GM12865 (cell line): ENCODE data around the gene CLCN6.

Experiments
- DNase-seq: peaks from one replicate; pipeline ENCODE4 v3.0.0; 2010; ENCODE audit warnings: low read depth
- H3K4me3 ChIP-seq: 2 replicates; pipeline ENCODE4 v1.5.1; 2011; ENCODE audit warnings: mild to moderate bottlenecking, low read depth, low read length, control low read depth
- TF ChIP-seq, protein P1 (sequence below): IDR thresholded peaks from 2 replicates; pipeline ENCODE4 v1.5.1; 2011; ENCODE audit warnings: low read length, control low read depth, low read depth, inconsistent platforms; ENCODE audit not compliant: insufficient read depth; ENCODE audit errors: missing control alignments

Gene CLCN6

DNA sequence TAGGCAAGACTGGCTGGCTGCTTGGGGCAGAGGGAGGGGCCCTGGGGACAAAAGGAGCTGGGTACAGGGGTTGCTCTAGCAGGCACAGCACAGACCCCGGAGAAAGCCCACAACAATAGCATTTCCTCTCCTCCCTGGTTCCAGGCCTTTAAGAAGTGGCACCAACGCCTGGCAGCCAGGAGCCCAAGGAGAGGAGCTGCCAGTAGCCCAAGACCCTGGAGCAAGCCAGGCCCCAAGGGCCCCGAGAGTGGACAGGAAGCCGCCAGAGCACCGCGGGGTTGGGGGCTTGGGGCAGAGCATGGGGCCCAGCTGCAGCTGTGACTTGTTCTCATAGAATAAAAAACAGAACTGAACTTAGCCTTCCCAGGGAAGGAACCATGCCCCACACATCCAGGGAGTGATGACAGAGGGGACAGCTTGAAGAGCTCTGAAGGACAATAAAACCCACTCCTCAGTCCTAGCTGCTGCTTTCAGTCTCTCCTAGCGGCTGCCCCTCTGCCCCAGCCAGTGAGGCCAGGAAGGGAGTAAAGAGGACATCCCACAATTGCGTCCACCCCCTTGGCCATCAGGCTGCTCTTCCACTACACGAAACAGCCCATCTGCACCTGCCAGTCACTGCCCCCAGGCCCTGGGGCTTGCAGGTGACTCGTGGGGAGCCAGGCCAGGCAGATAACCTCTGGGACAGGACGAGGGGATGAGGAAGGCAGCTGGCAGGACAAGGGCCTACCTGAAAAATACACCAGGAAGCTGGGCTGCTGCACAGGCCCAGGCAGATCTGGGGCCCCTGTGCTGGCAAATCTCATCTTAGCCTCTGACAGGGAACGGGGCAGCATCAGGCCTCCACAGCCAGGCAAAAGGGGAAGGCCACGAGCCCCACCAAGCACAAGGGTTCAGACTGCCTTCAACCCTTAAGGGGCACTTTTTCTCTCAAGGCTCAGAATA is 16.6 kb upstream of the CLCN6 start:
- TF ChIP-seq, protein P1, sequence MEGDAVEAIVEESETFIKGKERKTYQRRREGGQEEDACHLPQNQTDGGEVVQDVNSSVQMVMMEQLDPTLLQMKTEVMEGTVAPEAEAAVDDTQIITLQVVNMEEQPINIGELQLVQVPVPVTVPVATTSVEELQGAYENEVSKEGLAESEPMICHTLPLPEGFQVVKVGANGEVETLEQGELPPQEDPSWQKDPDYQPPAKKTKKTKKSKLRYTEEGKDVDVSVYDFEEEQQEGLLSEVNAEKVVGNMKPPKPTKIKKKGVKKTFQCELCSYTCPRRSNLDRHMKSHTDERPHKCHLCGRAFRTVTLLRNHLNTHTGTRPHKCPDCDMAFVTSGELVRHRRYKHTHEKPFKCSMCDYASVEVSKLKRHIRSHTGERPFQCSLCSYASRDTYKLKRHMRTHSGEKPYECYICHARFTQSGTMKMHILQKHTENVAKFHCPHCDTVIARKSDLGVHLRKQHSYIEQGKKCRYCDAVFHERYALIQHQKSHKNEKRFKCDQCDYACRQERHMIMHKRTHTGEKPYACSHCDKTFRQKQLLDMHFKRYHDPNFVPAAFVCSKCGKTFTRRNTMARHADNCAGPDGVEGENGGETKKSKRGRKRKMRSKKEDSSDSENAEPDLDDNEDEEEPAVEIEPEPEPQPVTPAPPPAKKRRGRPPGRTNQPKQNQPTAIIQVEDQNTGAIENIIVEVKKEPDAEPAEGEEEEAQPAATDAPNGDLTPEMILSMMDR, result no peak
- no peak for DNase-seq
- no peak overlapping the region for H3K4me3 ChIP-seq

DNA sequence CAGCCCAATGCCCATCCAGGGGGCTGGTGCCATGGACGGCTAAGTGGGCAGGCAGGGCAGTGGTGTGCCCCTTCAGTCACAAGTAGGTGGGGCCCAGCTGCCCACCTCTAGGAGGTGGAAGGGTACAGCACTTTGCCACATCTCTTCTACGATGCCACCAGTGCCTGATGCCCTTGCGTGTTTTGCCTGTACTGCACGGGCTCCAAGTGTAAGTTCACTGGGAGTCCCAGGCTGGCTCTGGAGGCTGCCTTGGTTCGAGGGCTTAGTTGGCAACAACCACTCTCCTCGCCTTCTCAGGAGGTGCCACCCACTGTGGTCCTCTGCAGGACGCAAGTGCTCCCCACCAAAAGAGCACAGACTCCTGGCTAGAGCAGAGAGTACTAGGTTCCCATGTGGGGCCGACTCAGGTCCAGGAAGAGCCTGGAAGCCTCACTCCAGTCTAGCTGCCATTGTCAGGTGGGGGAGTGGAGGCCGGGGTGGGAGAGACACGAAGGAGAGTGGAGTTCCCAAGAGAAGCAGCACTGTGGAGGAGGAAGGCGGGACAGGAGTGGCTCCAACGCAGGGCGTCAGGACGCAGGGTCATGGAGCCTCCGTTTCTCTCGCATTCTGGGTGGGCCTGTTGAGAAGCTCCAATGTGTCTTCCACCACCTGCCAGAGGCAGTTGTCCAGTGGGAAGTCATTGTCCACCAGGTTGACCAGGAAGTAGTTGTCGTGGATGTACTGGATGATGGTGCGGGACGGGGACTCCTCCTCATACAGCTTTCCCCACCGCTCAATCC is 15.7 kb upstream of the CLCN6 start:
- TF ChIP-seq, protein P1, result no peak
- DNase-seq, result no peak
- H3K4me3 ChIP-seq, result no peak overlapping the region

DNA sequence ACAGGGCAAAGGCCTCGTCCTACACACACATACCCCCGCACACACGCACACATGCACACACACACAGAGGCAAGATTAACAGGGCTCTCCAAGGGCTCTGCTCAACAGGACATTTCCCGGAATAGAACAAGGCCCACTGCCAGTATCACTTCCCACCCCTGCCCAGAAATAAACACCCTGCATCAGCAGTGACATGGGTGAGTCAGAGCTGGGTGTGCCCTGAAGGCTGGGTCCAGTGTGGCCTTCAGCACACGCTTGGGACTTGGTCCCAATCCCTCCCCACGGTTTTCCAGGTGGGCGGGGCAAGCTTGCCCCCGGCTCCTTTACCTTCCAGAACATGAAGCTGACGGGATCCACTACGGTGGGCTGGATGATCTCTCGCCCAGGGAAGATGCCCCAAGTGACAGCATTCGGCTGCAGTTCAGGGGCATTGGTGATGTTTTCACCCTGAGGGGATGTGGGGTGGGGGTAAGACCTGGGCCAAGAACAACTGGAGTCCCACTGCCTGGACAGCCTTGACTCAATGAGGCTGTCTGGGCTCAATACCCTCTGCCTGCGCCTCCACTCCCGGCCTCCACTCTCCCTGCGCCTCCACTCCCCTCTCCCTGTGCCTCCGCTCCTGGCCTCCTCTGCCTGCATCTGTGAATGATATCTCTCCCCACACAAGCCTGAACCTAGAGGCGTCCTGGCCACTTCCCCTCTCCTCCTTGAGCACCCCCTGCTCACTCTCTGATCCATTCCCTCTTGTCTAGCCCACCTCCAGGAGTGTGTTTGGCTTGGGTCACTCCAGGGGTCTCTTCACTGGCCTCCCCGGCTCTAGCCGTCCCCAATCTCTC is 14.9 kb upstream of the CLCN6 start:
- no peak overlapping the region for H3K4me3 ChIP-seq
- TF ChIP-seq, protein P1, result no peak
- no peak for DNase-seq

DNA sequence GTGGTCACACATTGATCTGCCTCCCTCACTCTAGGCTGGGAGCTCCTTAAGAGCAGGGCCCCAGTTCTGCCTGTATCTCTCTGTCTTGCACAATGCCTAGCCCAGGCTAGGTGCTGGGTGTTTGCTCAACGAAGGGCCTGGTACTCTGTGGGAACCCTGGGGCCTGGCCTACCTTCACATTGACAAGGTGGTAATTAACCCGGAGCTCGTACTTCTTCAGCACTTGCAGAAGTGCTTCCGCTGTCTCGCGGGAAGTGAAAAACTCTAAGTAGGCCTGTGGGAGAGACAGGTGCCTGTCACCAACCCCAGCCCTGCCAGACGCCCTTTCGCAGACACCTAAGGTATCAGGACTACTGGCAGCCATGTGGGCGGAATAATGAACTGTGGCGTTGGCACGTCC is 13.9 kb upstream of the CLCN6 start:
- no peak overlapping the region for H3K4me3 ChIP-seq
- TF ChIP-seq, protein P1, result no peak
- no peak for DNase-seq

DNA sequence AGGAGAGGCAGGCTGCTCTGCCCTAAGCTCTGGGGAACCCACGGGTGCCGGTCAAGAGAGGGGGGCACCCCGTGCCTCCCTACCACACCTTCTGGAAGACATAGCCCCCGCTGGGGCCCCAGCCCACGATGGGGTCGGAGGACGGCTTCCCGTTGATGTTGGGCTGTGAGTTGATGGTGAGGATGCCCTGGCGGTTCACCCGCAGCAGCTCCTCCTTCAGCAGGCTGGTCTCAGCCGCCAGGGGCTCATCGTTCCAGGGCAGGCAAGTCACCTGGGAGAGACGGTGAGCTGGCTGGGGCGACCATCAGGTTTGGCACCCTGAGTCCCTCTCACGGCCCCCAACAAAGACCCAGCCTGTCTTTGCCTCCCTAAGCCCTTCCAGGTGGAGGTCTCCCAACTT is 12.2 kb upstream of the CLCN6 start:
- no peak for DNase-seq
- no peak overlapping the region for H3K4me3 ChIP-seq
- TF ChIP-seq, protein P1, result no peak

DNA sequence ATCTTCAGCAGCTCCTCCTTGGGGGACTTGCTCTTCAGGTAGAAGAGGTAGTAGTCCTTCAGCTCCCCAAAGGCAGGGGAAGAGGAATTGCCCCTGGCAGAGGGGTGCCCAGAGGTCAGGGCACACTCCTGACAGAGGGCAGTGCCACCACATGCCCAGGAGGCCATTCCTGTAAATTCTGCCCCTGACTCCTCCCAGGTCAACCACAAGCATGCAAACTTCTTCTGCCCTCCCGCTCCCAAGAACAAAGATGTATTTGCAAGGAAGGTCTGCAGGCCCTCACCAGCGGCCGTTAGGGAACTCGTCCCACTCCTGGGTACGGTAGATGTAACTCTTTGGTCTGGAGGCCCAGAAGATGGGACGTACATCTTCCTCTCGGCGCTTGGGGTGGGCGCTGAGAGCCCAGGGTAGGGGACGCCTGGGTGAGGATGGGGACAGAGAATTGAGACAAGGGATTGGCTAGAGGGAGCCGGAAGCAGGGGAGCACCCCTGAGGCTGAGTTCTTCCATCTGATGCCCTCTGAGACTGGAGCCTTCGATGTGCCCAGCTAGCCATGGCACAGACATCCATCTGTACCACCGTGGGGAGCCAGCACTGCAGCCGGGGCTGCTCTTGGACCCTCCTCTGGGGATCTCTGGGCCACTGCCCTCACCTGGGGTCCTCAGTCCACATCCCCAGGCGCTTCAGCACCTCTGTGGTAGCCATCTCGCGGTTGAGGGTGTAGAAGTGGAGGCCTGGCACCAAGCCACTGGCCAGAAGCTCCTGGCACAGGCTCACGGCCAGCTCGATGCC is 11.3 kb upstream of the CLCN6 start:
- no peak for DNase-seq
- no peak overlapping the region for H3K4me3 ChIP-seq
- TF ChIP-seq, protein P1, result no peak
